NCI-H82 treated with DMSO at 0.1 percent for 48 hours (cell line): ENCODE data around the gene SP140.
"Not testable (repeated sequence)": the region's sequence is repeated elsewhere in the genome, so short reads cannot be mapped to it uniquely, and the experiment has no call there.

ENCODE experiments used
- DNase-seq: peaks from one replicate; lab custom pipeline; 2025; ENCODE audit not compliant: unreplicated experiment; lab: John Stamatoyannopoulos, UW

The SP140 gene

DNA sequence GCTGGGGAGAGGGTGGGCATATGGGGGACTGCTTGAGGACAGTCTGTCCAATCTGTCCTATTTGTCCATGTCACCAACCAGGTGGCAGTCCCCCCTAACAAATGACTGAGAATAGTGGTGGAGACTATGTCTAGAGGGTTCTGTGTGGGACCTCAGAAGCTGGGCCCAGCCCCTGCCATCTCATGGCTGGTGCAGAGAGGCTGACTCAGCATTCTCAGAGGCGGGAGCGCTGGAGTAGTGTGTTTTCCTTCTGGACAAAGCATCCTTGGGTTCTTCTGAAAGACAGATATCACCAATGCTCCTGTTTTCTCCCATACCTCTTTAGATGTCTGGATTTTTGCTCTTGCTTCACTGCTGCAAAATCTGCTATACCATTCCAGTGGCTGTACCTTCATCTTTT lies 57.4 kb downstream of the SP140 start:
- DNase-seq, result no peak

DNA sequence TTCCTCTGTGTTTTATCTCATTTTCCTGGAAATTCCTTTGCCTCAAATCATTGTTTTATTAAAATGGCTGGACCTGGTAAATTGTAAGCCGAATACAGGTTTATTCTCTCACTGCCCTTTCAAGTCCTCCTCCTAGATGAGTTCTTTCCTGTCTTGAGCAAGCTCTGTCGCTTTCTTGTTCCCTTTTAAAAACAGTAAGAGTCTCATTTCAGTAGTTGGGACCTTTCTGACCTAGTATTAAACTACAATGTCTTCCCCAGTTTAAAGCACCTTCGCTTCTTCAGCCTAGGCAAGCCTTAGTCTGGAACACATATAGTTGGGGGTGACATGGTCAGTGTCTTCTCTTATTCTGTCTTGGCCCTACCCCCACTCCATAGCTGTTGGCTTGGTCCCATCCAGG lies 60.5 kb downstream of the SP140 start:
- DNase-seq, result no peak

DNA sequence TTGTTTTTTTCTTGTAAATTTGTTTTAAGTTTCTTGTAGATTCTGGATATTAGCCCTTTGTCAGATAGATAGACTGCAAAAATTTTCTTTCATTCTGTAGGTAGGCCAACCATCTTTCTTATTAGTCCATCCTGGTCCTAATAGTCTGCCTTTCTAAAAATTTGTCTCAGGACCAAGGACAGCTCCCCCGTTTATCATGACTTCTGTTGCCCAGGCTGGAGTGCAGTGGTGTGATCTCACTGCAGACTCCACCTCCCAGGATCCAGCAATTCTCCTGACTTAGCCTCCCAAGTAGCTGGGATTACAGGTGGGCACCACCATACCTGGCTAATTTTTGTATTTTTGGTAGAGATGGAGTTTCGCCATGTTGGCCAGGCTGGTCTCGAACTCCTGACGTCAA lies 63.8 kb downstream of the SP140 start:
- not testable (repeated sequence) for DNase-seq

DNA sequence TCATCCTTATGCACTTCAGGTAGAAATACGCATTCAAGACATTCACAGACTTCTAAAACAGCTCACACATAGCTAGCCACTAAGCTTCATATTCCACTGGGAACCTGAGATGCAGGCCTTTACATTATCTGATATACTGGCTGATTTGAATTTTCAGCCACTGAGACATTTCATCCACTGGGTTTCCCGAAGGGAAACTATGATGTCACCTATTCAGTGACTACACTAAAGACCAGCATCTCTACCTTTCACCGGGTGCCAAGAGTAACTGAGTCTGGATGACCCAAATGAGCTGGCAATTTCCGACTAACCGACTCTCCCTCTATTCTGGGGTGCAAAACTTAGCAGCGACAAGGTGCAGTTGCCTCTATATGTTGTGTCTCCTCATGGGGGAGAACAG lies 69.7 kb downstream of the SP140 start:
- no peak for DNase-seq

DNA sequence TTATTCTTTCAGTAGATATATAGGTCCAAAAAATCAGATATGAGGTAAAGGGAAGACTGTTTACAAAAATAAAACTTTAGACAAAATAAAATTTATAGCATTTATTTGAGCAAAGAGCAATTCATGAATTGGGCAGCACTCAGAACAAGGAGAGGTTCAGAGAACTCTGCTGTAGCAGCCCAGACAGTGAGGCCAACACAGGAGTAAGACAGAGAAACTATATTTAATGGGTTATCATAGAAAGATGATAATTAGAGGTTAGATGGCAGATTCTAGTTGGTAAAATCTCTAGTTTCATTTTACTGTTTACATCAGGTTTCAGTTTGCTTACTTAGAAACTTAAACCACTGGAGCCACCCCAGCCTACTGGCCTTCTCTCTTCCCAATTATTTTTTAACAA lies 71.4 kb downstream of the SP140 start:
- DNase-seq, result no peak

DNA sequence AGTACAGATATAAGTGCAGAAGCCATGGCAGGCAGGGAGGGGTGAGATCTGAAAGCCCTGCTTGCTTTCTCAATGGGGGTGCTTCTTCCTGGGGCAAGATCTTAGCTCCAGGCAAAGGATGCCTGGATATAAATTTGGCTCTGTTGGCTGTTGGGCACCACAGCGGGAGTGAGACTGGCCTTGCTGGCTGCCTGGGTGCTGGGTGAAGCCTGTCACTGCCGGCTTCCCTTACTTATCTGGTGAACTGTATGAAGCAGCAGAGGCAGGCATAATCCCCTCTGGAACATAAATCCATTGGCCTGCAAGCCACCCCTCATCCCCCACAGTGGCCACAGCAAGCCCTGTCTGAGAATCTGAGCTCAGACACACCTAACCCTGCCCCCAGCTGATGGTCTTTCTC lies 74.1 kb downstream of the SP140 start:
- no peak for DNase-seq

DNA sequence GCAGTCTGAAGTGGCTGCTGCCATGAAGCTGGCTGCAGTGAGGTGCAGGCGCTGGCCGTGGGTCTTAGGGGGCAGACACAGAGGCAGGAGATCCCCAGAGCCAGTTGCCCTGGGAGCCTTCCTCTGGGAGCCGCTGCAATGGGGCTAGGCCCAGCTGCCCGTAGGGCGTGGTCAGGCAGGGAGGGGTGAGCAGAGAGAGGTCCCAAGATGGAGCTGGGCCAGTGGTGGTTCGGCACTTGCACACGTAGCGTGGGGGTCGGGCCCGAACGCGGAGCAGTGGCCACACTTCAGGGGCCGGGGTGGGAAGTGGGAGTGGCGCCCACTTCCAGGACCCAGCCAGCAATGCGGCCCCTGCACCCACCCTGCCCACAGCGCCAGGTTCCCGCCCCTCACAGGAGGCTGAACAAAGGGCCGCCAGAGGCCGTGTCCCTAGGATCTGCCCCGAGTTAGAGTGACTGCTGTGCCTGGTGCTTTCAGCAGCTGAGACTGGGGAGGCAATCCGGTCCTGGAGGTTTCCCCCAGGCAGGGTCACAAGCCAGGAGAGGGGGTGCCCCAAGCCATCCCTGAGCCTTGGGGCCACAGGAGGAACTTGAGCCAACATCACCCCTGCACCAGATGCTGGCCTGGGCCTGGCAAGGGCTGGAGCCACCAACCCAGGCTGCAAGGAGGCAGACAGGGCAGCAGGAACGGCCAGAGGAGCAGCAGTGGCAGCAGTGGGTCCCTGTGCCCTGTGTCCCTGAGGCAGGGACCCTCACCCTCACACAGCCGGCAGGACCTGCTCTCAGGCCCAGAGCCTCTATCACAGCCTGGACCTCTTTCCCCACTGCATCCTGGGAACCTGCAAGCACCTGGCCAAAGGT lies 80.1 kb downstream of the SP140 start:
- DNase-seq, result no peak

DNA sequence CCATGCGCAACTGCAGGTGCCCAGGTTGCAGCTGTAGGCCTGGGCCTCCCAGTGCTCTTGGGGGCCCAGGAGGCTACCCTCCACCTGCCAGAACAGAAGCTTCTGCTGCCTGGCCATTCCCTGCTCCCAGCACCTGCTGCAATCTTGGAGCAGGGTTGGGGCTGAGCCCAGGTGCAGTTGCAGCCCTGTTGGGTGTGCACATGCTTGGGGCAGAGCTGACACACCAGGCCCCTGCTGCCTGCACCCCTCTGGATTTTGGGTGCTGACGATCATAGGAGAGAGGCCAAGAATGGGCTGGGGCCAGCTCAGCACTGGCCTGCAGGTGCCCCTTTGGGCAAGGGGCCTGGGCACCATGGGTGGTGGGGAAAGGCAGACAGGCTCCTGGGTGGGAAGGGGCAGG lies 80.9 kb downstream of the SP140 start:
- DNase-seq, result no peak

DNA sequence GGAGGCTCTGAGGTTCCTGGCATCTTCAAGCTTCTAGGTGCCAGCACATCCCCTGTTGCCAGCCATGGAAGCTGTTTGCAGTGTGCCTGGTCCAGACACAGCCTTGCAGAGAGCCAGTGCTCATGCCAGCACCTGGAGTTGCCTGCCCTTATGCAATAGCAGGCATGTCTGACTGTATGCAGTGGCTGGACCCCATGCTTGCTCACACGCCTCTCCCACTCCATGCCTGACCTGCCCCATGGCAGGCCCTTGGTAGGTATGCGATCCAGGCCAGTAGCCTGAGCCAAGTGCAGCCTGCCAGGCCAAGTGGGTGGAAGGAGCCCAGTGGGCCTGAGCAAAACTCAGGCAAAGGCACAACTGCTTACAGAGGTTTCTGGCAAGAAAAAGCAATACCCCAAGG lies 81.9 kb downstream of the SP140 start:
- no peak for DNase-seq

DNA sequence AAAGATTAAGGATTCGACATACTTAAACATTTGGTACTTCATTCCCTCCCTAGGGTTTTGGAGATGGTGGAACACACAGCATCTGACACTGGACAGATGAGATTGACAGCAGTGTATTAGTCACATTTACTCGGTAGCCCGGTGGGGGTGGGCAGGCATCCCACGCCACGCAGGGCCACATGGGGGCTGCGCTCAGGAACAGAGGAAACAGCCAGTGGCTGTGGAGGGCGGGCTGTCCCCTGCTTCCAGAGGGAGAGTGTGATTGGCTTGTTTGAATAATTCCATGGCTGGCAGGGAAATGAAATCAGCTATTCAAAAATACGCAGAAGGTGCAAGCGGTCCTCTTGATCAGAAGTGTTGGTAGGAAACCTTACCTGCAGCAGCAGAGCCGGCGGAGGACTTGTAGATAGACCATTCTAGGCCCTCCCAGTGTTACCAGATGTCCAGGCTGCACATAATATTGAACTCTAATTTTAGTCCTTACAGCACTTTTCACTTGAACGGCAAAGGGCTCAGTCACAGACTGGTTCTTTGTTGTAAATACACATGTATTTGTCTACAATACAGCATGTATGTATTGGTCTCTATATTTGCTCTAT lies 83.0 kb downstream of the SP140 start:
- no peak for DNase-seq

DNA sequence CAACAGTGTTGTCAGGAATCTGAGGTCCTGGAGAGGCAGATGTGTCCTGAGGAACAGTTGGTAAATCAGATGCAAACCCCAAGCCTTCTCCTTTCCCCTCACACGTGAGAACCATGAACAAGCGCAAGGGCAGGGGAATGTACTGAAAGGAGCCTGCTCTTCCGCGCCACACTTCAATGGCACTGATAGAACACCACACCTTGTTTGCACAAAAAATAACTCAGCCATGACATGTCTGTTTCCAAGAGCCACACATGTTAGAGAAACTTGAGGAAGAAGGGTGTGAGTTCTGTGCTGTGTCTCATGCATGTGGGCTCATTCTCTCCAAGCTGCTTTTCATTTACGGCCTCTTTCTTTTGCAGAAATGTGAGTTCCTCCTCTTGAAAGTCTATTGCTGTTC lies 85.3 kb downstream of the SP140 start:
- not testable (repeated sequence) for DNase-seq

DNA sequence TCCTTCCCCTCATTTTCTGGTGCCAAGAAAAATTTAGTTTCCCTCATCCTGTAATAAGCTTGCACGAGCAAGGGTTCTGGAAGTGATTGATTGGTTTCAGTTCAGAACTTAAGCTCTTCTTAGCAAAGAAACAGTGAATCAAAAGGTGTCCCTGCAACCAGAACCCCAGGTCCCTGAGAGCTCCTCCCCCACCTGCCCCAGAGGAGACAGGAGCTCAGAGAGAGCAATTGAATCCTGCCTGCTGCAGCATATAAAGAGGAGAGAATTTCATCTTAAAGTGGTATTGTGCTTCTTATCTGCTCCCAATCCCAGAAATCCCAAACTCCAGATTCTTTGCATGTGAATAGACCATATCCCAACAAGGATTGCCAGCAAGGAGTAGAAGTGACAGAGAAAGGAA lies 86.1 kb downstream of the SP140 start:
- not testable (repeated sequence) for DNase-seq

DNA sequence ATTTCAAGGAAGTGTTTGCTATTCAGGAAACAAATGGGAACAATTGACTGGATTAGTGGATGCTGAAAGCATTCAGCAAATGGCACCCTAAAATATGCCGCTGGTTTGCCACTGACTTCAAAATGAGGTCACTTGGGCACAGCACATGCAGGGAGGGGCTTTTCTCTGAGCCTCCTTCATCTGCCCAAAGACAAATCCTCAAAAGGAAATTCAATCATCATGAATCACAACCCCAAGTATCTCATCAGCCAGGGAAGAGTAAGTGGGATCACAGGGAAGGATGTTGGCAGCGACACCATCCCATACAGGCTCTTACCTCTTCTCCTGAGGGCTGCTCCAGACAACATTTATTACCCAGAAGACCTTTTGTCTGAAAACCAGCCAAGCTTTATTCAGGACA lies 87.1 kb downstream of the SP140 start:
- no peak for DNase-seq

DNA sequence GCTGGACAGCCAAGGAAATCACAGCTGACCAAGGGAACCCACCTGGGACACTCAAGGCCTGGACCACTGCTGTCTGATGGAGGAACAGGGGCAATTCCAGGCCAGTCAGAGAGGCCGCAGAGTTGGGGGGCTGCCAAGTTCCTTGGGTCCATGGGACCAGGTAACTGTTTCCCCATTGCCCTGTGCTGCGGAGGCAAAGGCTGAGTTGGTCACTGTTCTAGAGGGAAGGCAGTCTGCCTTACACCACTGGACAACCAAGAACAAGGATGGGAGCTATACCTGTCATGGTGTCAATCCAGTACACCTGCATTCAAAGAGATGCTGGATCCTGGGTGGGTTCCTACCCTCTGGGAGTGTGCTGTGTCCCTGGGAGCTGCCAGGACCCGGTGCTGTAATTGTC lies 91.8 kb downstream of the SP140 start:
- no peak for DNase-seq

DNA sequence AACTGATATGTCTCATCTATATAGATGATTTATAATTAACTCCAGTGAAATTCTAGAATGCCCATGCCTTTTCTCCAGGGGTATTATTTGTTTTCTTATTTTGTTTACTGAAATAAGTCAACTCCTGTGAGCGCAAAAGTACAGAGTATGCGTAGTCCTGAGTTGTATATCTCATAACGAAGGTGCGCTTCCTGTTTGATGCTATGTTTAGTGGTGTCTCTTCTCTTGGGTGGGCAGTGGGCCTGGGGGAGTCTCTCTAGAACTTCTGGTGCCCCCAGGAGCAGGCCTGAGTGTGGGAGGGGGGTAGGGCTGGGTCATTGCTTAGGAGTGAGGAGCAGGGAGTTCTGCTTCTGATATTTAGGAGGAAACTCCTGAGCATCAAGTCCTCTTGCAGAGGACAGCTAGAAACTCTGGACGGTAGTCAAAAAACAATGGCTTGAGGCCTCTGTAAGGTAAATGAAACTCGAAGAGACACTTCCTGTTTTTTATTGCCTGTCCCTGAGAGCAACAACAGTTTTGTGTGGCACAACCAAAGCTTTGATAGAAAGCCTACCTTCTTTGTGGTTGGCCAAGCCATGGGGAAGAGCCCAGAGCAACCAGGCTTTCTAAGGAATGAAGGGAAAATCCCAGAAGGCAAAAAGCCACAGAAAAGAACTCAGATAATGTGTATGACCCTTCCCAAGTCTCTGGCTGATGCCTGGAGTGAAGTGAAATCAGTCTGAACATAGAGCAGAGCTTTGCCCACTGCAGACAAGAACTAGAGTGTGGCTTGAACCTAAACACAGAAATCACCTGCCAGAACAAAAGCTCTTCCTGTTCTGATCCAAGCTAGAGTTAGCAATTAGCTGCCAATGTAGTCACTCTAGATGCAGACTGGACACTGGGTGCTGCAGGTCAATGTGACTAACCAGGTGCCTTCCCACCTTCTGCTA lies 92.9 kb downstream of the SP140 start:
- DNase-seq, result no peak

DNA sequence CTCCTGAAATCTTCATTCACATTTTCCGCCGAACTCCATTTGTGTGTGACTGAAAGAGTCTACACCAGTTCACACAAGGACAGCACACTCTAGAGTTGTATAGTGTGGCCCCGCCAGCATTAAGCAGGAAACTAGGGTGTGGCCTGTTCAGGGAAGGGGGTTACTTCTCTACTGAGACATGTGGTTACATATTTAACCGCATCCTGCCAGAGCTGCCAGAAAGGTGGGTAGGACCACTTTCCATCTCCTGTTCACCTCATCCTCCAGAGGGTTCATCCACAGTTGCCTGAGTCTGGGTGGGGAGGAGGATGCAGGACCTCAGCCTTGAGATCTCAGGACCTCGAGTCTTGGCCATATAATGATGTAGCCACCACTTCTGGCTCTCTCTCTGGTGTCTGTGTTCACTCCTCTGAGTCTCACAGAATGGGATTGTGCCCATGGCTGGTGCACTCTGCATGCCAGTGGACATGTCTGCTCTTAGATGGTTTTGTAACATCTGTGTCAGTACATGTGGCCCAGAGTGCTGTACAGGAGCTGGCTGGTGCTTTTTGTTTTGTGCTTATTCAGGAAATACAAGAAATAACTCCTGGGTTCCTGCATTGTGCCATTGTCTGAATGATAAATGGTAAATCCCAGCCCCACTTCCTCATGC lies 93.8 kb downstream of the SP140 start:
- no peak for DNase-seq

DNA sequence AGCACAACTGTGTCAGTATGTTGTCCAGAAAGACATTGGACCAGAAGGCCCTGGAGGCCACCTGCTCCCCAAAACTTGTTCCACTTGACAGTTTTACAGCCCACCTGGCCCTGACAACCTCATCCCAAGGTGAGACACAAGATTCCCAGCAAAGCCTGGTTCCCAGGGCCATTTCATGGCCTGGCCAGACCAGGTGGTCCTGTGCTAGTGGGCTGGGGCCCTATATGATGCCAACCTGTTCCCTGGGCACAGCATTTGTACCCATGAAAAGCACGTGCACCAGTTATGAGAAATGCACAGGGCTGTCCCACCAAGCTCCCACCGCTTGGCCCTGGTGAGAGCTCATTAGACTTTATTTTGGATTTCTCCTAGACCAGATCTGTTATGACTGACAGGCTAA lies 95.5 kb downstream of the SP140 start:
- DNase-seq, result no peak

DNA sequence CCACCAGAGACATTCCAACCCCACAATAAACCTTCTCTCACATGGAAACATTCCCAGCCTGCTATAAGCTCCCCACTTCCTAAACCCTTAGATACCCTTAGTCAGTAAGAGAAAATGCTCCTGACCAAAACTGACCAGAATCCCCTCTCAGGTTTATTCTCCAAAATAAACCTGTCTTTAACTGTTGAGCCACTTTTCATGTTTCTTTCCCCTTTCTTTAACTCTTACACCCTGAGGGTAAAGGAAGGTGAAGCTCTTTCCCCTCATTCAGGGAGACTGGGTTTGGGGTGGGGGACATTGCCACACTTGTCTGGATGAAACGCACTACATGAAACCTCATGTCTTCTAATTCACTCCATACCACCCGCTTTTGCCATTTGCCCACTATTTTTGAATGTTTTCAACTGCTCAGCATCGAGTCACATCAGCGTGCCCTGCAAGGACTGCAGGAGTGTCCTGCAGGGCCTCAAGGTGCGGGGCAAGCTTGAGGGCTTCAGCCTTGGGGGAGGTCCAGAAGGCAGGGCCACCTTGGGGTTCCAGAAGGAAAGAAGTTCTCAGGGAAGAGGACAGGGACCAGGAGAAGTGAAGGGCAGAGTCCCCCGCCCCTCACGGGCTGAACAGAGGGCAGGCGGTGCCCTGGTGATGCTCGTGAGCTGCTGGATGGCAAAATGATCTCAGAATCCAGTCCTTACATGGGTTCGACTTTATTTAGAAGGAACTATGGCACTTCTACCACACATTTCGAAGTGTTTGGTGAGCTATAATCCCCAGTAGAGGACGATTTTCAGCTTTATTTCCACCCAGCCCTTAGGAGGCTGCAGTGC lies 97.2 kb downstream of the SP140 start:
- no peak for DNase-seq

DNA sequence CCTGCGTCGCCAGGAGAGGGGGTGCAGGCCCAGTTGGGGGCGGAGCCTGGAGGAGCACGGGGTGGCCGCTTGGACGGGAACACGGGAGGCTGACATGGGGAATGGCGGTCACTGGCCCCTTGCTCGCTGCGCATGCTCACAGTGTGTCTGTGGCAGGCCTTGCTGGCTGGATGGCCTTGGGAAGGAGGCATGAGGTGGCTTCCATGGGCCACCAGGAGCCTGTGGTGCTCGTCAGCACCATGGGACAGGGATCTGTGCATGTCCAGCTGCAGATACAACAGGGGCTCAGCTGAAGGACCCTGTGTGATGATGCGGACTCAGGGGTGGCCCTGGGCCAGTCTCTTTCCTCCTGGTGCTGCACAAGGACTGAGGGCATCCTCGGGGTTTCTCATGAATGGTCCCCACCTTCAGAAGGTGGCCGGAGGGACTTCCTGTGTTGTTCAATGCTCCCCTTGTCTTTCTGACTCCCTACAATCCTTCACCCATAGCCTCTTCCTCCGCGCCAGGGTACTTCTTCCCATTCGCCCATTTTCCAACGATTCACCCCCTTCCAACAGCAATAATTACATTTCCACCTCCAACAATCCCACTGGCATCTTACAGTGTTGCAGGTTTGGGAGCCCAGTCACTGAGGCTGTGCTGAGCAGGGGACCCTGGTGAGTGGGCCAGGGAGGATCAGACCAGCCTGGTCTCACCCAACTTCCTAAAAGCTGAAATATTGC lies 98.0 kb downstream of the SP140 start:
- DNase-seq, result no peak

DNA sequence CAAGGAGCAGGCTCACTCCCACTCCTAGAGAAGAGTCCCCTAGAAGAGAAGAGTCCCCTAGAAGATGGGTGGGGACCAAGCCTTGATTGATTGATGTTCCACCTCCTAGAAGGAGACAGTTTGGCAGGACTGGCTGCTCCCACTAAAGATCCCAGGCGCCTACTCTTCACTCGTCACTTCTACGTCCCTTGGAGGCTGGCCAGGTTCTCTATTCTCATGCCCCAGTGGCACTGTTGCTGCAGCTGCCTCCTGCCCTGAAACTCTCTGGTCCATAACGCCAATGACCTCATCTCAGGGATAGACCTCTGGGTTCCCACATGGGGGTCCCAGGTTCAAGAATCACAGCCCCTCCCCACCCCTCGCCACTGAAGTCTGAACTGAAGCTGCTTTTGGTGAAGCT lies 99.0 kb downstream of the SP140 start:
- no peak for DNase-seq
